Esophagus muscularis mucosa (tissue), 4 donors: ENCODE results near the gene MINAR1.

Experiments used
- CTCF ChIP-seq, 3 experiments: fragments of 200-600 bp in 2 of 3; fragments of 450-650 bp in 1 of 3; sonication (generic) in 2 of 3; IDR thresholded peaks; one replicate each; pipeline ENCODE4 v1.5.1; 2017 to 2019; ENCODE audit warnings: antibody characterized with exemption in 3 of 3, mild to moderate bottlenecking in 2 of 3, moderate library complexity in 1 of 3
- EP300 ChIP-seq: sonication (generic); formaldehyde crosslinking; IDR thresholded peaks from one replicate; pipeline ENCODE4 v1.6.1; 2017; ENCODE audit warnings: antibody characterized with exemption
- POLR2A ChIP-seq: fragments of 450-650 bp; IDR thresholded peaks from one replicate; pipeline ENCODE4 v1.6.1; 2017; ENCODE audit warnings: antibody characterized with exemption, moderate library complexity, mild to moderate bottlenecking, low read depth
- POLR2AphosphoS5 ChIP-seq, 2 donors: sonication (generic); formaldehyde crosslinking; IDR thresholded peaks; one replicate each; pipeline ENCODE4 v1.6.1; 2017; ENCODE audit warnings: antibody characterized with exemption in 2 of 2

GRCh38 chr15:79455361-79455760 is 23.2 kb downstream of the MINAR1 start:
- no peak for TF ChIP-seq CTCF (IDR thresholded peaks at IDR 0.05)
- TF ChIP-seq POLR2A: no peak
- TF ChIP-seq POLR2AphosphoS5 (IDR thresholded peaks at IDR 0.05): no peak
- TF ChIP-seq EP300: no peak
